HepG2 (cell line): ENCODE data around the gene TMEM135. TPM values are rescaled to one million over a fixed set of nuclear protein-coding genes. Genes with fewer than 3 reads are reported as not detected.

Experiments
- CHD2 ChIP-seq: IDR thresholded peaks from 2 replicates; pipeline ENCODE4 v1.6.1; 2011; ENCODE audit warnings: low read depth, low read length, improper control_type of control experiment
- FOXA3 ChIP-seq: IDR thresholded peaks from 2 replicates; pipeline ENCODE4 v1.6.1; 2016; ENCODE audit warnings: missing genetic modification reagents, missing compliant biosample characterization
- GABPA ChIP-seq, 2 experiments: IDR thresholded peaks; 2 replicates each; pipeline ENCODE4 v1.6.1; 2011 to 2016; ENCODE audit warnings: low read depth in 2 of 2, low read length in 1 of 2, missing biosample characterization in 1 of 2, missing genetic modification characterization in 1 of 2
- GATAD1 ChIP-seq: IDR thresholded peaks from 2 replicates; pipeline ENCODE4 v1.6.1; 2016; ENCODE audit warnings: missing genetic modification reagents, missing compliant biosample characterization
- GFI1 ChIP-seq: sonication (generic); formaldehyde crosslinking; IDR thresholded peaks from 2 replicates; pipeline ENCODE4 v1.5.0; 2020; ENCODE audit warnings: missing genetic modification reagents, mild to moderate bottlenecking, borderline replicate concordance
- MIXL1 ChIP-seq: IDR thresholded peaks from 2 replicates; pipeline ENCODE4 v1.6.1; 2016
- MZF1 ChIP-seq: sonication (generic); formaldehyde crosslinking; IDR thresholded peaks from 2 replicates; pipeline ENCODE4 v1.8.1; 2023; ENCODE audit warnings: mild to moderate bottlenecking, missing genetic modification reagents, borderline replicate concordance
- RERE ChIP-seq: IDR thresholded peaks from 2 replicates; pipeline ENCODE4 v1.6.1; 2016; ENCODE audit warnings: low read depth, missing genetic modification reagents, missing compliant biosample characterization
- SOX6 ChIP-seq, 2 experiments: fragments of 450-650 bp in 1 of 2; sonication (generic) in 1 of 2; formaldehyde crosslinking in 1 of 2; IDR thresholded peaks; 2 replicates each; pipeline versions ENCODE4 v1.4.0 to v1.6.1; 2017 to 2020; ENCODE audit warnings: antibody characterized with exemption in 1 of 2, mild to moderate bottlenecking in 1 of 2, missing genetic modification reagents in 1 of 2
- TCF7 ChIP-seq: sonication (generic); IDR thresholded peaks from 2 replicates; pipeline ENCODE4 v1.6.1; 2016; ENCODE audit warnings: antibody characterized with exemption, low read depth
- TERF1 ChIP-seq: sonication (generic); formaldehyde crosslinking; IDR thresholded peaks from 2 replicates; pipeline ENCODE4 v1.8.0; 2022; ENCODE audit warnings: mild to moderate bottlenecking, missing genetic modification reagents, moderate library complexity
- TP53 ChIP-seq: sonication (generic); formaldehyde crosslinking; conservative IDR thresholded peaks from 2 replicates; pipeline ENCODE4 v1.4.0; 2020; ENCODE audit warnings: missing genetic modification reagents
- ZFP1 ChIP-seq: IDR thresholded peaks from 2 replicates; pipeline ENCODE4 v1.6.1; 2016
- ZNF280D ChIP-seq: sonication (generic); formaldehyde crosslinking; IDR thresholded peaks from 2 replicates; pipeline ENCODE4 v1.5.1; 2020; ENCODE audit warnings: mild to moderate bottlenecking, missing genetic modification reagents
- ZNF281 ChIP-seq: sonication (generic); formaldehyde crosslinking; IDR thresholded peaks from 2 replicates; pipeline ENCODE4 v1.4.0; 2020; ENCODE audit warnings: missing genetic modification reagents, borderline replicate concordance
- ZNF644 ChIP-seq: IDR thresholded peaks from 2 replicates; pipeline ENCODE4 v1.6.1; 2016; ENCODE audit warnings: low read depth
- polyA plus RNA-seq, 8 experiments: library from polyadenylated mRNA; depleted of rRNA in 3 of 8; stranded (reverse) in 7 of 8; unstranded in 1 of 8; fragments of >200 nt; fragmentation: Illumina TruSeq in 4 of 8; extraction: Trizol in 4 of 8; gene quantifications; 2 replicates each; pipeline versions ENCODE4 v1.2.1 to v1.2.3, GENCODE V29; 2011 to 2016; ENCODE audit warnings: low read depth in 4 of 8, missing spikeins in 1 of 8, mixed read lengths in 1 of 8; ENCODE audit not compliant: insufficient read depth in 1 of 8
- total RNA-seq, 5 experiments: library from RNA; depleted of rRNA; stranded (reverse); fragments of >200 nt; fragmentation: Illumina TruSeq; extraction: Trizol; gene quantifications; 2 replicates each; pipeline ENCODE4 v1.2.3, GENCODE V29; 2016; ENCODE audit warnings: low read depth in 1 of 5

Gene TMEM135
- total and polyA plus RNA-seq, 2 of the 13 experiments (the other 11 are each of a cell fraction or from before 2014, with no cell fraction given), result 36.6 to 88.9 TPM

- TF ChIP-seq RERE, result no peak
- no peak for TF ChIP-seq TERF1 (CRISPR knock-in tag)
- TF ChIP-seq ZNF280D (CRISPR knock-in tag), result no peak
- no peak for TF ChIP-seq ZFP1 (CRISPR knock-in tag)
- TF ChIP-seq GABPA (IDR thresholded peaks at IDR 0.05; ENCODE audit: low read depth, low read length), result no peak
- peak; percentile 16; the same call in 1 of the 2 replicates for TF ChIP-seq GABPA (CRISPR knock-in tag; IDR thresholded peaks at IDR 0.05; ENCODE audit: low read depth)
- peak; percentile 38; the same call in 1 of the 2 replicates for TF ChIP-seq ZNF281 (CRISPR knock-in tag)
- no peak for TF ChIP-seq CHD2
- no peak for TF ChIP-seq SOX6 (IDR thresholded peaks at IDR 0.05)
- TF ChIP-seq SOX6 (CRISPR knock-in tag; IDR thresholded peaks at IDR 0.05), result peak; percentile 89
- TF ChIP-seq MIXL1 (CRISPR knock-in tag), result peak; percentile 94
- peak; percentile 85; the same call in 1 of the 2 replicates for TF ChIP-seq ZNF644 (CRISPR knock-in tag)
- no peak for TF ChIP-seq TP53
- peak; percentile 92 for TF ChIP-seq TCF7
- TF ChIP-seq MZF1 (CRISPR knock-in tag), result no peak
- peak; percentile 56; the same call in 1 of the 2 replicates for TF ChIP-seq GATAD1 (CRISPR knock-in tag)
- TF ChIP-seq FOXA3 (CRISPR knock-in tag), result peak; percentile 96
- peak; percentile 74 for TF ChIP-seq GFI1 (CRISPR knock-in tag)
Measured at GRCh38 chr11:87076874-87077429, 39.2 kb downstream of the TMEM135 start (continued).
